H9 (cell line): Measurements from ENCODE around the gene YAE1. TPM values are rescaled to one million over a fixed set of nuclear protein-coding genes. Genes with fewer than 3 reads are reported as not detected.

ENCODE experiments used
- DNase-seq: peaks from one replicate; pipeline ENCODE4 v3.0.0-alpha.2; 2017
- H2AFZ ChIP-seq: one replicate; pipeline ENCODE4 v1.6.1; 2013; ENCODE audit warnings: mild to moderate bottlenecking, low read length, control low read depth, moderate library complexity
- H2AK5ac ChIP-seq: 2 replicates; pipeline ENCODE4 v1.6.1; 2013; ENCODE audit warnings: low read length, control low read depth, mixed read lengths; ENCODE audit not compliant: insufficient read length
- H2BK120ac ChIP-seq: one replicate; pipeline ENCODE4 v1.6.1; 2013; ENCODE audit warnings: low read depth, mild to moderate bottlenecking, low read length, control low read depth, inconsistent platforms; ENCODE audit not compliant: poor library complexity, severe bottlenecking
- H2BK12ac ChIP-seq: 2 replicates; pipeline ENCODE4 v1.6.1; 2013; ENCODE audit warnings: low read length, control low read depth, mixed read lengths, low read depth; ENCODE audit not compliant: insufficient read length
- H2BK15ac ChIP-seq: 2 replicates; pipeline ENCODE4 v1.6.1; 2013; ENCODE audit warnings: low read depth, low read length, control low read depth
- H2BK20ac ChIP-seq: one replicate; pipeline ENCODE4 v1.6.1; 2013; ENCODE audit warnings: low read depth, mild to moderate bottlenecking, low read length, control low read depth, inconsistent platforms; ENCODE audit not compliant: poor library complexity, severe bottlenecking
- H2BK5ac ChIP-seq: 2 replicates; pipeline ENCODE4 v1.6.1; 2013; ENCODE audit warnings: low read length, control low read depth, mixed read lengths; ENCODE audit not compliant: insufficient read length
- H3K14ac ChIP-seq: 2 replicates; pipeline ENCODE4 v1.6.1; 2013; ENCODE audit warnings: low read length, control low read depth; ENCODE audit not compliant: insufficient read depth
- H3K18ac ChIP-seq: 2 replicates; pipeline ENCODE4 v1.6.1; 2013; ENCODE audit warnings: low read depth, mild to moderate bottlenecking, mixed read lengths, low read length, control low read depth; ENCODE audit not compliant: insufficient read length
- H3K23ac ChIP-seq: 2 replicates; pipeline ENCODE4 v1.6.1; 2013; ENCODE audit warnings: low read length, control low read depth, mixed read lengths, low read depth; ENCODE audit not compliant: insufficient read length
- H3K23me2 ChIP-seq: 2 replicates; pipeline ENCODE4 v1.6.1; 2013; ENCODE audit warnings: low read depth, mild to moderate bottlenecking, mixed read lengths, low read length, control low read depth; ENCODE audit not compliant: insufficient read length, poor library complexity, severe bottlenecking
- H3K27ac ChIP-seq: 2 replicates; pipeline ENCODE4 v1.5.1; 2013; ENCODE audit warnings: low read length, control low read depth, mixed read lengths, low read depth; ENCODE audit not compliant: insufficient read length
- H3K27me3 ChIP-seq: 2 replicates; pipeline ENCODE4 v1.6.1; 2013; ENCODE audit warnings: low read length, control low read depth, inconsistent platforms; ENCODE audit not compliant: insufficient read depth
- H3K4ac ChIP-seq: 2 replicates; pipeline ENCODE4 v1.6.1; 2013; ENCODE audit warnings: low read depth, mild to moderate bottlenecking, control low read depth, inconsistent platforms, low read length, moderate library complexity
- H3K4me1 ChIP-seq: 2 replicates; pipeline ENCODE4 v1.6.1; 2013; ENCODE audit warnings: low read length, control low read depth, inconsistent platforms; ENCODE audit not compliant: insufficient read depth
- H3K4me2 ChIP-seq: 2 replicates; pipeline ENCODE4 v1.6.1; 2013; ENCODE audit warnings: low read length, control low read depth, mixed read lengths; ENCODE audit not compliant: insufficient read length, insufficient read depth
- H3K56ac ChIP-seq: 2 replicates; pipeline ENCODE4 v1.6.1; 2013; ENCODE audit warnings: low read depth, mild to moderate bottlenecking, mixed read lengths, low read length, control low read depth; ENCODE audit not compliant: insufficient read length
- H3K79me1 ChIP-seq: 2 replicates; pipeline ENCODE4 v1.6.1; 2013; ENCODE audit warnings: low read depth, mild to moderate bottlenecking, moderate library complexity, low read length, control low read depth, inconsistent platforms; ENCODE audit not compliant: insufficient read depth, poor library complexity, severe bottlenecking
- H3K79me2 ChIP-seq: 2 replicates; pipeline ENCODE4 v1.6.1; 2013; ENCODE audit warnings: low read length, control low read depth, inconsistent platforms; ENCODE audit not compliant: insufficient read depth
- H3K9ac ChIP-seq: 2 replicates; pipeline ENCODE4 v1.6.1; 2013; ENCODE audit warnings: low read length, control low read depth, mixed read lengths; ENCODE audit not compliant: insufficient read length; ENCODE audit errors: extremely low read depth
- H3K9me3 ChIP-seq: one replicate; pipeline ENCODE4 v1.6.1; 2013; ENCODE audit warnings: low read depth, low read length, inconsistent platforms; ENCODE audit not compliant: control insufficient read depth
- H3T11ph ChIP-seq: one replicate; pipeline ENCODE4 v1.6.1; 2013; ENCODE audit warnings: mild to moderate bottlenecking, low read length, control low read depth, inconsistent platforms
- H4K20me1 ChIP-seq: one replicate; pipeline ENCODE4 v1.6.1; 2013; ENCODE audit not compliant: control insufficient read depth, insufficient read length, insufficient read depth
- H4K5ac ChIP-seq: 2 replicates; pipeline ENCODE4 v1.6.1; 2013; ENCODE audit warnings: low read depth, mild to moderate bottlenecking, mixed read lengths, low read length, control low read depth; ENCODE audit not compliant: insufficient read length
- H4K8ac ChIP-seq: replicated peaks from 2 replicates; pipeline ENCODE4 v1.6.1; 2013; ENCODE audit warnings: low read length, control low read depth, mixed read lengths, low read depth; ENCODE audit not compliant: insufficient read length
- H4K91ac ChIP-seq: 2 replicates; pipeline ENCODE4 v1.6.1; 2013; ENCODE audit warnings: low read depth, mild to moderate bottlenecking, moderate library complexity, mixed read lengths, low read length, control low read depth; ENCODE audit not compliant: insufficient read length
- H3K27ac Mint-ChIP-seq, 3 experiments: 2 replicates in 2 of 3; 3 replicates in 1 of 3; pipeline ENCODE4 v1.8.0; 2020 to 2021; ENCODE audit warnings: mixed read lengths in 3 of 3, mild to moderate bottlenecking in 1 of 3, moderate library complexity in 1 of 3
- H3K27me3 Mint-ChIP-seq: 2 replicates; pipeline ENCODE4 v1.8.0; 2021; ENCODE audit warnings: low read depth, mild to moderate bottlenecking, moderate library complexity, mixed read lengths
- H3K36me3 Mint-ChIP-seq, 3 experiments: 2 replicates in 2 of 3; 3 replicates in 1 of 3; pipeline ENCODE4 v1.8.0; 2020 to 2021; ENCODE audit warnings: low read depth in 3 of 3, mixed read lengths in 3 of 3; ENCODE audit not compliant: insufficient read depth in 1 of 3
- H3K4me1 Mint-ChIP-seq, 2 experiments: 2 replicates each; pipeline ENCODE4 v1.8.0; 2020; ENCODE audit warnings: mixed read lengths in 2 of 2
- H3K4me3 Mint-ChIP-seq, 2 experiments: 2 replicates in 1 of 2; 3 replicates in 1 of 2; pipeline ENCODE4 v1.8.0; 2020 to 2021; ENCODE audit warnings: mild to moderate bottlenecking in 2 of 2, mixed read lengths in 2 of 2, moderate library complexity in 1 of 2
- H3K9me3 Mint-ChIP-seq, 2 experiments: 2 replicates in 1 of 2; 3 replicates in 1 of 2; pipeline ENCODE4 v1.8.0; 2020; ENCODE audit warnings: mild to moderate bottlenecking in 2 of 2, mixed read lengths in 2 of 2, moderate library complexity in 1 of 2
- CTCF ChIP-seq: fragments of 200-600 bp; sonication (generic); conservative IDR thresholded peaks from 3 replicates; pipeline ENCODE4 v1.8.0; 2021; ENCODE audit warnings: antibody characterized with exemption, mild to moderate bottlenecking
- WGBS: extraction: QIAGEN DNeasy Blood & Tissue Kit; methylation state at CpG from one replicate; pipeline ENCODE4 v1.1.7; 2013; ENCODE audit warnings: missing lambda C conversion rate, low lambda C conversion rate, mixed read lengths; ENCODE audit not compliant: insufficient read length; ENCODE audit errors: extremely low coverage; 5-methylcytosine and 5-hydroxymethylcytosine counted together
- total RNA-seq: library from RNA; stranded (reverse); gene quantifications from 2 replicates; pipeline ENCODE4 v1.2.1, GENCODE V29; 2021

The YAE1 gene
- total RNA-seq, 1 experiment from 2014 or later = 28.8 TPM

DNA sequence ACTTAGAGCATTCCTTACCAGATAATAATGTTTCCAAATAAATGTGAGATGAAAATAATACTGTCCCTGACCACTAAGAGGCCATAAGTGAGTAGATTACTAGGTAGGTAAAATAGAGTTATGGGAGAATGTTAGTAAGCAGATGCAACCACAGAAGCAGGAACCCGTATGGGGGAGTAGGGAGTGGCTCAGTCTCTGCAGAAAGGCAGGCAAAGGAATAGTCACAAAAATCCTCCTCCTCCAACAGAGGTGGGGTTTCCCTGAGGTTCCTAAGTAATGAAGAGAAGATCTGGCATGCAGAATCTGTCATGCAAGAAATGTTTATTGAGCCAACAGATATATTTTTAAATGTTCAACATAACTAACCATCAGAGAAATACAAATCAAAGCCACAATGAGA lies 9.0 kb upstream of the YAE1 start:
- Histone ChIP-seq H3T11ph (no peak overlapping the region), H3K9me3 (no peaks in the 10 kb centered on the region)
- WGBS = no CpG with 5 or more reads among the region's 1 CpG

More for the DNA sequence above, 9.0 kb upstream of the YAE1 start:
- H3K36me3 Mint-ChIP-seq = no peaks in the 10 kb centered on the region; a peak in 2 of 7 replicates
- H3K14ac ChIP-seq = no peak overlapping the region
- no peak overlapping the region for H2BK5ac ChIP-seq
- no peak overlapping the region for H3K4me2 ChIP-seq
- no peak overlapping the region for H3K27ac Mint-ChIP-seq
- no peak for TF ChIP-seq CTCF
- H3K4me3 Mint-ChIP-seq = no peak overlapping the region
- H2BK15ac ChIP-seq = no peak overlapping the region
- H3K27ac ChIP-seq = no peak overlapping the region
- H3K56ac ChIP-seq = no peak overlapping the region
- no peaks in the 10 kb centered on the region for H3K9me3 Mint-ChIP-seq
- no peaks in the 10 kb centered on the region for H3K79me2 ChIP-seq
- H2AK5ac ChIP-seq = no peak overlapping the region
- H4K8ac ChIP-seq = no peak overlapping the region
- H3K23ac ChIP-seq = no peak overlapping the region
- H3K27me3 ChIP-seq = no peaks in the 10 kb centered on the region
- H3K18ac ChIP-seq = no peak overlapping the region
- DNase-seq = no peak
- H2BK20ac ChIP-seq = no peak overlapping the region
- no peak overlapping the region for H3K9ac ChIP-seq
- no peaks in the 10 kb centered on the region; the same call in 1 of the 2 replicates for H3K27me3 Mint-ChIP-seq
- no peak overlapping the region for H2BK12ac ChIP-seq
- H2BK120ac ChIP-seq = no peak overlapping the region
- no peaks in the 10 kb centered on the region for H3K23me2 ChIP-seq
- no peak overlapping the region for H4K91ac ChIP-seq
- no peak overlapping the region for H4K5ac ChIP-seq
- no peak overlapping the region for H3K4ac ChIP-seq
- H3K4me1 ChIP-seq = no peaks in the 10 kb centered on the region; the same call in 1 of the 2 replicates
- no peaks in the 10 kb centered on the region for H4K20me1 ChIP-seq
- H3K79me1 ChIP-seq = no peaks in the 10 kb centered on the region
- no peak overlapping the region for H2AFZ ChIP-seq
- peaks cover 10% of the 10 kb centered on the region in 2 experiments for H3K4me1 Mint-ChIP-seq
